ENCODE results near the gene ABCA4.
"Not testable (repeated sequence)": the region's sequence is repeated elsewhere in the genome, so short reads cannot be mapped to it uniquely, and the experiment has no call there.

Gene ABCA4

DNA sequence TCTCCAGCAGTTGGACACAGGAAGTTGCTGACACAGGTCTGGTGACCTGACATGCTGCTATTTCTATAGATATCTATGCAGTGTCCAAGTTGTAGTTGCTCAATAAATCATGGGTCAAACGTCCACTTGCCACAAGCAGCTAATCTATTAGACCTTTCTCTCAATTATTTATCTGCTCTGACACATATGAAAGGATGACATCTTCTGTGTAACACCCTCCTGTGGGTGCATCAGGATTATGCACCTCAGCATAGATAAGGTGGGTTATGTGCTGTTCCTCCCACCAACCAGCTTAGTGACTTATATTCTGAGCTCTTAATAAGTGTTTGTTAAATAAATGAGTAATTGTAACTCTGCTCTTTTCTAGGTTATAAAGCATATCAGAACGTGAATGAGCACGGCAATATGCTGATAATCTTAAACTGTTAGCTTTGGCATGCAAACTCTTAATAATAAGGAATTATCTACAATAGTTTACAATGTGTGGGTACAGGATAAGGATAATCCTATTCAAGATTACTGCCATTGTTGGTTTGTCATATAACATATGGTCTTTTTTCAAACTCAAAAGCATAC lies 121.0 kb downstream of the ABCA4 start:
- DNase-seq: no peak

GRCh38 chr1:93998532-93998931 lies 122.4 kb downstream of the ABCA4 start:
- DNase-seq: not testable (repeated sequence)

GRCh38 chr1:93997756-93998155 lies 123.2 kb downstream of the ABCA4 start:
- DNase-seq: no peak

DNA sequence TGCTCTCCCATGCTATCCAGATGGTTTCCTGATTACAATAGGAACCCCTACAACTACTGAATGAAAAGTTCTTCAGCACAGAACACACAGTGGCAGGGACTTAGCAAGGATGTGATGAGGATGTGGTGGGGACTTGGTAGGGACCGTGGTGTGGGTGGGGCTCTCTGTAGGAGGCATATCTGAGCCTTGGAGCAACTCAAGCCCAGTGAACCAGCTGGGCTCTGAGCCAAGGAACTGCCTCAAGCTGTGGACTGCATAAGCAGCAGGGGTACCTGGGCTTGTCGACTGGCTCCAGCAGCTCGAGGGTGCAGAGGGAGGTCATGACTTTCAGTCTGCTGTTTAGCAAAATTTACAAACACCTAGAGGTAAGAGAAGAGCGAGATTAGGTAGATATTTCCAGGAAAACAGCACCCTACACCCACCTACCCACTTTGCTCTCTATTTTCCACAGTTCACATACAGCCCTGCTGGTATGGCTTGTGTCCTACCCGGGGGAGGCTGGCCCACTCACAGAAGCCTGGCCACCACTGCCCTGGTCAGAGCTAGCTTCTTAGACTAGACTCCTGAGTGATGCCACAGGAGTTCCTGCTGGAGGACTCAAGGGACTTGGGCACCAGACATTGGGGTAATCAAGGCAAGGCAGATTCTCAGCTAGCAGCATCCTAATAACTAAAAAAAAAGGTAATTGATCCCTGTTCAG lies 125.0 kb downstream of the ABCA4 start:
- DNase-seq: no peak

DNA sequence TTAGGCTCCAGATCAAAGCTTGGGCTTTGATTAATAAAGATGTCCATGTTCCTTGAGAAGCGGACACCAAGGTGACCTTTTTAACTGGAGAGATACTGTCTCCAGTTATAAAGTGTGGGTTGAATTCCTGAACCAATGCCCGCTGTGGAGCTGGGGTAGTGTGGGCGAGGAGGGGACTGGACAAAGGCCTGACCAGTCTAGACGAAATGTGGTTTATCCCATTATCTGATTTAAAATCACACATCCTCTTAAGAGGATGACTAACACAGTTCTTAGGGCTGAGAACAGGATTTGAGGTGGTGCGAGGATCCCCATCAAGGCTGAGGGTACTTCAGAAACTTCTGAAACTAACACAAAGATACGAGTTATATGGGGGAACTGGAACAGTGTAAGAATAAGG lies 127.2 kb downstream of the ABCA4 start:
- no peak for DNase-seq

- no peak for DNase-seq
Measured at GRCh38 chr1:93992954-93993353, 128.0 kb downstream of the ABCA4 start.

GRCh38 chr1:93992190-93992589 lies 128.8 kb downstream of the ABCA4 start:
- DNase-seq: no peak

DNA sequence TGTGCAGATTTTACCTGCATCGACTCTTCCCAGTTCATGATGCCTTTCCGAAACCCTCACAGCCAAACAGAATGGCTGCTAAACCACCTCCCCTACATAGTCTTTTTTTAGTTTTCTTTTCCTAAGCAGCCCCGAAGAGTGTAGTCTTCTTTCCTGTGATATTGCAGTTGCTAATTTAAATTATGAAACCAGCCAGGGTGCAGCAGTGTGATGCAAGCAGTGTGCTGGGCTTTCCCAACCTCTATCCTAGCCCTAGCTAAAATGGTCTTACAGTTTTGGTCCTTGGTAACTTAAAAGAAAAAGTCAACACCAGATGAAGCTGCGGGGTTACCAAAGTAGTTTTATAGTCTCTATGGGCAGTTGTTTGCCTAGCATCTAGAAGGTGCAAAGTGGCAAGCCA lies 129.7 kb downstream of the ABCA4 start:
- DNase-seq: no peak

- not testable (repeated sequence) for DNase-seq
Measured at GRCh38 chr1:93990477-93990876, 130.5 kb downstream of the ABCA4 start.

- DNase-seq: no peak
Measured at GRCh38 chr1:93990010-93990409, 130.9 kb downstream of the ABCA4 start.

DNA sequence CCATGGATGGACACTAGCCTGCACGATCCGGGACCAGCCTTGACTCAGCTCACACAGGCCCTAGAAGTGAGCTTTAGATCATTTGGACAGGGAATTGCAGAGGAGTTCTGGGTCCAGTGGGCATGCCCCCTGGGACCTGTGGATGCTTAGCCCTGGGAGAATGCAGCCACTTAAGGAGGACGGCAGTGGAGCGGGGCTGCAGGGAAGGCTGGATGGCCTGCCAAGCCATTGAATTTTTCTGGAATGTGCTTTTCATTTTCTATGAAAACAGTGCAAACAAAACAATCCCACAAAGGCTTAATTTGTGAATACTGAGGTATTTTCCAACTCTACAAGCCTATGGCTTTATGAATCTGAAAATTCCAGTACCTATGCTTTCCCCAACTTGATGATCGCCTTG lies 131.3 kb downstream of the ABCA4 start:
- DNase-seq: no peak

- DNase-seq: no peak
Measured at GRCh38 chr1:93988634-93989350, 132.2 kb downstream of the ABCA4 start.

DNA sequence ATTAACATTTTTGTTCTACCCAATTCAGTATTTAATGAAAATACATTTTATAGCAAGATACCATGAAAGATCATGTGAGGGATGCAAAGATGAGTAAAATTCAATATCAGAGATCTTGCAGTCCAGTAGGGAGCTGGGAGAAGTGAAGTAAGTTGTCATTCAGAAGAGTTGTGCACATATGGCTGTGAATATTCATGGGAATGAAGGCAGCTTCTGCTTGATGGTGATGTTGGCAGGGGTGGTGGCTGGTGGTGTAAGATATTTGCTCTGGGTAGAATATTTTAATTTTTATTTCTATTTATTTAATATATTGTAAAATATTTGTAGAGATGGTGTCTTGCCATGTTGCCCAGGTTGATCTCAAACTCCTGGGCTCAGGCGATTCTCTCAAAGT lies 139.7 kb downstream of the ABCA4 start:
- DNase-seq: no peak

DNA sequence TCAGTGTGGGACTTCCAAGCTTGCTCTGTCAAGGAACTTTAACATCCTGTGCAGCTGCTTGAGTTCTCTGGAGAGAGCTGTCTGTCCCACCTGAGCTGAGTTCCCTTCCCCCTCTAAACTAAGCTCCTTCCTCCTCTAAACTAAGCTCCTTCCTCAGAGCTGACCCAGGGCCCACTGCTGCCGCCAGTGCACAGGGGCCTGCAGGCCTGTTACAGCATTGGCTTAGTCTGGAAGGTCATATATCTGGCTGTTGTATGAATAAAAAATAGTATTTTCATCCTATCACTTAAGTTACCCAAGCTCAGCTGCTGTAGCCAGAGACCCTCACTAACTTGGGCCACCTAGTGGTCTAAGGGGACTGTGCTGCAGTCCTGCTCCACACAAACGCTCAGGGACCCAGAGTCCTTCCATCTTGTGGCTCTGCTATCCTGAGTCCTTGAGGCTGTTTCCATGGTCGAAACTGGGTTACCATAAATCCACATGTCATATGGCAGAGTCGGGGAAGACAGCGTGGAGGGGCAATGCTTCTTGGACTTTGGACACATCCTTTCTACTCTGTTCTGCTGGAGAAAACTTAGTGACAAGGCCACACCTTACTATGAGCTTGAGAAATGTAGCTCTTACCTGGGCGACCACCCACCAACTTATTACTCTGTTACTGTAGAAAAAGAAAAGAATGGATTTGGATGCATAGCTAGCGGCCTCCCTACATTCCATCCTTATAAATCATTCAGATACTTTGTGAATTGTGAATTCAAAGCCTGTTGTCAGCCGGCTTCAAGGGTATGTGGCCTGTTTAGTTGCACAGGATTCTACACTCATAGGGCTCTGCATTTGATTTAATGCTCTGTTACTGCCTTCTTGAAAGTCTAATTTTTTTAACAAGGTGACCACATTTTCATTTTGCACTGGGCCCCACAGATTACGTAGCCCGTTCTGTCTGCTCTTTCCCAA lies 140.4 kb downstream of the ABCA4 start:
- no peak for DNase-seq

- DNase-seq: no peak
Measured at GRCh38 chr1:93979718-93980319, 141.1 kb downstream of the ABCA4 start.

- no peak for DNase-seq
Measured at GRCh38 chr1:93979040-93979717, 141.8 kb downstream of the ABCA4 start.

DNA sequence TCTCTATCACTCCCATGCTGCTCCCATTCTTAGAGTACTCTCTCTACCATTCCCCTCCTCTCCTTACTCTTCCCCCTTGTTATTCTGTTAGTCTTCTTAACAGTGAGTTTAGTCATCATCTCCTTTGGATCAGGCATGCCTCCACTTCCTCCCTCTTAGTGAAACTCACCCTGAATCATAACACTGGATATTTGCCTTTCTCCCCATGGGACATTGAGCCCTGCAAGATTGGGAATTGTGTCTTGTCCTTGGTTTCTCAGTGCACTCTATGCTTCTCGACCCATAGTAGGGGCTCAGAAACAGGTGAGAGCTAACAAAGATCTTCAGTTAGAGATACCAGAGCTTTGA lies 143.4 kb downstream of the ABCA4 start:
- DNase-seq: no peak

DNA sequence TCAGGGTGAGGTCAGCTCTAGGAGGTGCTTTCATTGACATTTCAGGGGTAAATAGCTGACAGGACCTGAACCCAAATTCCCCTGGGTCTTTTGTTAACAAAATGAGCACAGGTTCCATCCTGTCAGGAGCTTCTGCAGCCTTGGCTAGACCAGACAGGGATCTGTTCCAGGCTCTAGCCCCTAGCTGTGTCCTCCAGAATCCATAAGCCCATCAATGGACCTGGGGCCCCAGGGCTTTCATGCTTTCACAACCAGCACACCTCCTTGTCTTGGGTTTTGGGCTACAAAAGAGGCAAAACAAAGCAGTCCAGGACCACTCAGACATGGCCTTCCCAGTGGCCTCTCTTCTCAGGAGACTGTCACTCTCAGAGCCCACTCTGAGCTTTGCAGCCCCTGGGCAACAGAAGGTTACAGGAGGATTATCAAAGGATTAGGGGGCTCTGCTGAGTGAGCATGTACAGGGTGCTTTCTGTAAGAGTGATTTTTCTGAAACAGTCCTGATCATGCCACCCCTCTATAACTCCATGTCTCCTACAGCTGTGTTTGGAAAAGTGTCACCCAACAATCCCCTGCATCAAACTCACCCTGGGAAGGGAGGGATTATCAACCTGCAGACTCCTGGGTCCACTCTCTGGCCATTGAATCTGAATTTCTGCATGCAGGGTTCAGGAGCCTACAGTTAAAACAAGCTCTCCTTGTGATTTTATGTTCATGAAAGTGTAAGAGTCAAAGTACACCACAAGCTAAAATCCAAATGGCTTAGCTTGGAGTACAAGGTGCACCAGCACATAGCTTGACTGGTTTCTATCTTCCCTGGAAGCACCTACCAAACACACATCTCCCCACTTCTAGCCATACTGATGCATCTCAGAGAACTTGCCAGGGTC lies 144.0 kb downstream of the ABCA4 start:
- no peak for DNase-seq

DNA sequence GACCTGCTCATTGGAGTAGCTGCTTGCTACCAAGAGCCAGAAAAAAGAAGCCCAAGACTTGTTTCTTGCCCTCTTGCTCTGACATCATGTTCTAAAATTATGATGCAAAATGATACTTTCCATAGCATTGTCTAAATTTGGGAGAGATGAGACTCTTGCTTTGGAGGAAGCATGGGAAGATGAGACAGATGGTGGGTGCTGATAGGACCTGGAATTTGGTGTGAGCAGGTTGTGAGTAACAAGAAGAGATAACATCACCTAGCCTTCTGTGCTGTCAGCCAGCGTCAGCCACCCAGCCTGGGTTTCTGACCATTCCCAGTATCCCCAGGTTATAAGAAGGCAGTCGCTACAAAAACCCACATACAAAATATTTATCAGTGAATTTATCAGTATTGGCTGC lies 144.7 kb downstream of the ABCA4 start:
- DNase-seq: no peak

- no peak for DNase-seq
Measured at GRCh38 chr1:93972341-93972740, 148.6 kb downstream of the ABCA4 start.

DNA sequence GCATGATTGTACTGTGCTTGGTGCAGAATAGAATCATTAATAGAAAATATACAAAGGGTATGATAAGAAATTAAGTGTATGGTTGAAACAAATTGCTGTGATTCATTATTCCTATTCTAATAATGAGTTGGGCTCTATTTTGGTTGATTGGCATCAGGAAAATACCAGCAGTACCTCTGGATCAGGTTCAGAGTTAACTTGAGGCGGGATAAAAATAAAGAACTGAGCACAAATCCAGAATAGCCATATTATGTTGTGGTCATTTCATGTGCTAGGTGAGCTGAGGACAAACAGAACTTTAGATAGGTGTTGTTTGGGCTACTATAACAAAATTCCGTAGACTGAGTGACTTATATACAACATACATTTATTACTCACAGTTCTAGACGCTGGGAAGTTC lies 151.1 kb downstream of the ABCA4 start:
- no peak for DNase-seq
